H9 (cell line): Measurements from ENCODE around the gene UBE2L6. TPM values are rescaled to one million over a fixed set of nuclear protein-coding genes. Genes with fewer than 3 reads are reported as not detected.
A peak's percentile ranks its signal among the peaks of the same experiment; 100 is the strongest.

Experiments used
- DNase-seq: peaks from one replicate; pipeline ENCODE4 v3.0.0-alpha.2; 2017
- H2AFZ ChIP-seq: one replicate; pipeline ENCODE4 v1.6.1; 2013; ENCODE audit warnings: mild to moderate bottlenecking, low read length, control low read depth, moderate library complexity
- H2AK5ac ChIP-seq: 2 replicates; pipeline ENCODE4 v1.6.1; 2013; ENCODE audit warnings: low read length, control low read depth, mixed read lengths; ENCODE audit not compliant: insufficient read length
- H2BK120ac ChIP-seq: one replicate; pipeline ENCODE4 v1.6.1; 2013; ENCODE audit warnings: low read depth, mild to moderate bottlenecking, low read length, control low read depth, inconsistent platforms; ENCODE audit not compliant: poor library complexity, severe bottlenecking
- H2BK12ac ChIP-seq: 2 replicates; pipeline ENCODE4 v1.6.1; 2013; ENCODE audit warnings: low read length, control low read depth, mixed read lengths, low read depth; ENCODE audit not compliant: insufficient read length
- H2BK15ac ChIP-seq: 2 replicates; pipeline ENCODE4 v1.6.1; 2013; ENCODE audit warnings: low read depth, low read length, control low read depth
- H2BK20ac ChIP-seq: one replicate; pipeline ENCODE4 v1.6.1; 2013; ENCODE audit warnings: low read depth, mild to moderate bottlenecking, low read length, control low read depth, inconsistent platforms; ENCODE audit not compliant: poor library complexity, severe bottlenecking
- H2BK5ac ChIP-seq: 2 replicates; pipeline ENCODE4 v1.6.1; 2013; ENCODE audit warnings: low read length, control low read depth, mixed read lengths; ENCODE audit not compliant: insufficient read length
- H3K14ac ChIP-seq: 2 replicates; pipeline ENCODE4 v1.6.1; 2013; ENCODE audit warnings: low read length, control low read depth; ENCODE audit not compliant: insufficient read depth
- H3K18ac ChIP-seq: 2 replicates; pipeline ENCODE4 v1.6.1; 2013; ENCODE audit warnings: low read depth, mild to moderate bottlenecking, mixed read lengths, low read length, control low read depth; ENCODE audit not compliant: insufficient read length
- H3K23ac ChIP-seq: 2 replicates; pipeline ENCODE4 v1.6.1; 2013; ENCODE audit warnings: low read length, control low read depth, mixed read lengths, low read depth; ENCODE audit not compliant: insufficient read length
- H3K23me2 ChIP-seq: 2 replicates; pipeline ENCODE4 v1.6.1; 2013; ENCODE audit warnings: low read depth, mild to moderate bottlenecking, mixed read lengths, low read length, control low read depth; ENCODE audit not compliant: insufficient read length, poor library complexity, severe bottlenecking
- H3K27ac ChIP-seq: 2 replicates; pipeline ENCODE4 v1.5.1; 2013; ENCODE audit warnings: low read length, control low read depth, mixed read lengths, low read depth; ENCODE audit not compliant: insufficient read length
- H3K27me3 ChIP-seq: 2 replicates; pipeline ENCODE4 v1.6.1; 2013; ENCODE audit warnings: low read length, control low read depth, inconsistent platforms; ENCODE audit not compliant: insufficient read depth
- H3K4ac ChIP-seq: 2 replicates; pipeline ENCODE4 v1.6.1; 2013; ENCODE audit warnings: low read depth, mild to moderate bottlenecking, control low read depth, inconsistent platforms, low read length, moderate library complexity
- H3K4me1 ChIP-seq: 2 replicates; pipeline ENCODE4 v1.6.1; 2013; ENCODE audit warnings: low read length, control low read depth, inconsistent platforms; ENCODE audit not compliant: insufficient read depth
- H3K4me2 ChIP-seq: 2 replicates; pipeline ENCODE4 v1.6.1; 2013; ENCODE audit warnings: low read length, control low read depth, mixed read lengths; ENCODE audit not compliant: insufficient read length, insufficient read depth
- H3K56ac ChIP-seq: 2 replicates; pipeline ENCODE4 v1.6.1; 2013; ENCODE audit warnings: low read depth, mild to moderate bottlenecking, mixed read lengths, low read length, control low read depth; ENCODE audit not compliant: insufficient read length
- H3K79me1 ChIP-seq: 2 replicates; pipeline ENCODE4 v1.6.1; 2013; ENCODE audit warnings: low read depth, mild to moderate bottlenecking, moderate library complexity, low read length, control low read depth, inconsistent platforms; ENCODE audit not compliant: insufficient read depth, poor library complexity, severe bottlenecking
- H3K79me2 ChIP-seq: 2 replicates; pipeline ENCODE4 v1.6.1; 2013; ENCODE audit warnings: low read length, control low read depth, inconsistent platforms; ENCODE audit not compliant: insufficient read depth
- H3K9ac ChIP-seq: 2 replicates; pipeline ENCODE4 v1.6.1; 2013; ENCODE audit warnings: low read length, control low read depth, mixed read lengths; ENCODE audit not compliant: insufficient read length; ENCODE audit errors: extremely low read depth
- H3K9me3 ChIP-seq: one replicate; pipeline ENCODE4 v1.6.1; 2013; ENCODE audit warnings: low read depth, low read length, inconsistent platforms; ENCODE audit not compliant: control insufficient read depth
- H3T11ph ChIP-seq: one replicate; pipeline ENCODE4 v1.6.1; 2013; ENCODE audit warnings: mild to moderate bottlenecking, low read length, control low read depth, inconsistent platforms
- H4K20me1 ChIP-seq: one replicate; pipeline ENCODE4 v1.6.1; 2013; ENCODE audit not compliant: control insufficient read depth, insufficient read length, insufficient read depth
- H4K5ac ChIP-seq: 2 replicates; pipeline ENCODE4 v1.6.1; 2013; ENCODE audit warnings: low read depth, mild to moderate bottlenecking, mixed read lengths, low read length, control low read depth; ENCODE audit not compliant: insufficient read length
- H4K8ac ChIP-seq: replicated peaks from 2 replicates; pipeline ENCODE4 v1.6.1; 2013; ENCODE audit warnings: low read length, control low read depth, mixed read lengths, low read depth; ENCODE audit not compliant: insufficient read length
- H4K91ac ChIP-seq: 2 replicates; pipeline ENCODE4 v1.6.1; 2013; ENCODE audit warnings: low read depth, mild to moderate bottlenecking, moderate library complexity, mixed read lengths, low read length, control low read depth; ENCODE audit not compliant: insufficient read length
- H3K27ac Mint-ChIP-seq, 3 experiments: 2 replicates in 2 of 3; 3 replicates in 1 of 3; pipeline ENCODE4 v1.8.0; 2020 to 2021; ENCODE audit warnings: mixed read lengths in 3 of 3, mild to moderate bottlenecking in 1 of 3, moderate library complexity in 1 of 3
- H3K27me3 Mint-ChIP-seq: 2 replicates; pipeline ENCODE4 v1.8.0; 2021; ENCODE audit warnings: low read depth, mild to moderate bottlenecking, moderate library complexity, mixed read lengths
- H3K36me3 Mint-ChIP-seq, 3 experiments: 2 replicates in 2 of 3; 3 replicates in 1 of 3; pipeline ENCODE4 v1.8.0; 2020 to 2021; ENCODE audit warnings: low read depth in 3 of 3, mixed read lengths in 3 of 3; ENCODE audit not compliant: insufficient read depth in 1 of 3
- H3K4me1 Mint-ChIP-seq, 2 experiments: 2 replicates each; pipeline ENCODE4 v1.8.0; 2020; ENCODE audit warnings: mixed read lengths in 2 of 2
- H3K4me3 Mint-ChIP-seq, 2 experiments: 2 replicates in 1 of 2; 3 replicates in 1 of 2; pipeline ENCODE4 v1.8.0; 2020 to 2021; ENCODE audit warnings: mild to moderate bottlenecking in 2 of 2, mixed read lengths in 2 of 2, moderate library complexity in 1 of 2
- H3K9me3 Mint-ChIP-seq, 2 experiments: 2 replicates in 1 of 2; 3 replicates in 1 of 2; pipeline ENCODE4 v1.8.0; 2020; ENCODE audit warnings: mild to moderate bottlenecking in 2 of 2, mixed read lengths in 2 of 2, moderate library complexity in 1 of 2
- CTCF ChIP-seq: fragments of 200-600 bp; sonication (generic); conservative IDR thresholded peaks from 3 replicates; pipeline ENCODE4 v1.8.0; 2021; ENCODE audit warnings: antibody characterized with exemption, mild to moderate bottlenecking
- WGBS: extraction: QIAGEN DNeasy Blood & Tissue Kit; methylation state at CpG from one replicate; pipeline ENCODE4 v1.1.7; 2013; ENCODE audit warnings: missing lambda C conversion rate, low lambda C conversion rate, mixed read lengths; ENCODE audit not compliant: insufficient read length; ENCODE audit errors: extremely low coverage; 5-methylcytosine and 5-hydroxymethylcytosine counted together
- total RNA-seq: library from RNA; stranded (reverse); gene quantifications from 2 replicates; pipeline ENCODE4 v1.2.1, GENCODE V29; 2021

Gene UBE2L6
- total RNA-seq, 1 experiment from 2014 or later: 38.9 TPM

- Histone ChIP-seq H4K5ac (no peak overlapping the region), H2AK5ac (no peak overlapping the region), H3K79me2 (no peaks in the 10 kb centered on the region), H3K79me1 (no peaks in the 10 kb centered on the region), H2BK120ac (no peak overlapping the region), H3K27ac (no peak overlapping the region), H3K18ac (no peak overlapping the region), H2BK20ac (no peak overlapping the region), H3K4me1 (peaks cover 4% of the 10 kb centered on the region; the same call in 1 of the 2 replicates), H2BK15ac (no peak overlapping the region), H3K23ac (no peak overlapping the region), H3K4ac (no peak overlapping the region), H3K27me3 (no peaks in the 10 kb centered on the region), H3K9me3 (no peaks in the 10 kb centered on the region), H2AFZ (no peak overlapping the region), H3K4me2 (no peak overlapping the region), H4K20me1 (no peaks in the 10 kb centered on the region), H4K8ac (no peak overlapping the region), H3K56ac (no peak overlapping the region), H2BK12ac (no peak overlapping the region), H4K91ac (no peak overlapping the region), H3K23me2 (no peaks in the 10 kb centered on the region), H2BK5ac (no peak overlapping the region), H3K9ac (no peak overlapping the region), H3K14ac (no peak overlapping the region), H3T11ph (no peak overlapping the region)
- H3K4me1 Mint-ChIP-seq: peaks cover 21 to 38% of the 10 kb centered on the region in 2 experiments
- no peaks in the 10 kb centered on the region for H3K9me3 Mint-ChIP-seq
- TF ChIP-seq CTCF: no peak
- peak overlapping the region in 1 of 3 experiments; percentile 60; a peak in 2 of 7 replicates for H3K27ac Mint-ChIP-seq
- peaks cover 33% of the 10 kb centered on the region for H3K27me3 Mint-ChIP-seq
- H3K4me3 Mint-ChIP-seq: no peak overlapping the region; a peak in 1 of 5 replicates
- peaks cover 0 to 3% (median 0%) of the 10 kb centered on the region in 3 experiments; a peak in 2 of 7 replicates for H3K36me3 Mint-ChIP-seq
- peak; percentile 54 for DNase-seq
- WGBS: no CpG with 5 or more reads among the region's 6 CpGs
These were observed 23.9 kb downstream of the UBE2L6 start for GRCh38 chr11:57543593-57543992.
